NCI-H1436 (cell line): ENCODE results near the gene PIAS4.
A peak's percentile ranks its signal among the peaks of the same experiment; 100 is the strongest.

Experiments used
- DNase-seq: peaks from one replicate; lab custom pipeline; 2025; lab: John Stamatoyannopoulos, UW

The PIAS4 gene

GRCh38 chr19:4059891-4060620, 52.5 kb downstream of the PIAS4 start:
- no peak for DNase-seq

- no peak for DNase-seq
These were observed 53.2 kb downstream of the PIAS4 start for GRCh38 chr19:4060621-4061177.

GRCh38 chr19:4061178-4061682, 53.7 kb downstream of the PIAS4 start:
- no peak for DNase-seq

- DNase-seq: no peak
These were observed 54.3 kb downstream of the PIAS4 start for GRCh38 chr19:4061683-4062418.

GRCh38 chr19:4062419-4063368, 55.2 kb downstream of the PIAS4 start:
- no peak for DNase-seq

- no peak for DNase-seq
These were observed 56.0 kb downstream of the PIAS4 start for GRCh38 chr19:4063369-4064148.

- no peak for DNase-seq
These were observed 56.6 kb downstream of the PIAS4 start for GRCh38 chr19:4064149-4064495.

- no peak for DNase-seq
These were observed 57.1 kb downstream of the PIAS4 start for GRCh38 chr19:4064496-4065260.

GRCh38 chr19:4065430-4066175, 58.1 kb downstream of the PIAS4 start:
- DNase-seq: peak; percentile 95

GRCh38 chr19:4066176-4066606, 58.7 kb downstream of the PIAS4 start:
- no peak for DNase-seq

- peak; percentile 51 for DNase-seq
These were observed 59.3 kb downstream of the PIAS4 start, which contains the start of gene ZBTB7A for GRCh38 chr19:4066682-4067395. Gene ZBTB7A, minus strand, starts transcription at chr19:4066899. Its CDS starts 11,667 bp downstream, at chr19:4055232.

GRCh38 chr19:4067396-4068046, 60.0 kb downstream of the PIAS4 start:
- no peak for DNase-seq

- no peak for DNase-seq
These were observed 60.8 kb downstream of the PIAS4 start for GRCh38 chr19:4068047-4068966.

- DNase-seq: no peak
These were observed 61.9 kb downstream of the PIAS4 start for GRCh38 chr19:4069331-4069959.

GRCh38 chr19:4071610-4072009, 64.1 kb downstream of the PIAS4 start:
- DNase-seq: no peak

- DNase-seq: no peak
These were observed 67.8 kb downstream of the PIAS4 start for GRCh38 chr19:4075373-4075772.

- no peak for DNase-seq
These were observed 69.5 kb downstream of the PIAS4 start for GRCh38 chr19:4077007-4077374.
